NOMO-1 treated with dmso at 0.1 percent for 144 hours (cell line): ENCODE data around the gene PARS2.

Experiments
- DNase-seq: peaks from one replicate; lab custom pipeline; 2025; ENCODE audit not compliant: unreplicated experiment; lab: John Stamatoyannopoulos, UW

Gene PARS2

DNA sequence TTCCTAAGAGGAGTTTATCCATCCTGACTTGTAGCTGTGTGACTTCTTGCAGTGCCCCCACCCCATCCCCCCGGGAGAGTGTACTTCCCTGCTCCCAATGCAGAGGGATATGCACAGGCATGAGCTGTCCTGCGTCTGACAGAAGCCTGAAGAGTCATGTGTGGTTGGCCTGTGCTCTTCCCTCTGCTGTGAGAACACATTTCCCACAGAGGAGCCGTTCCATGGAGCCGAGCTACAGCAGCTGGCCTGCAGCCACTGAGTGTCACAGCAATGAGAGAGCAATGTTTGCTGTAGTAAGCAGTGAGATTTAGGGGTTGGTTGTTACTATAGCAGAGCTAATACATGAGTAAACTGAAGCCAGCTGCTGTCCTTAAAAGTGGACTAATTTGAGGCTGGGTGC lies 22.0 kb downstream of the PARS2 start:
- DNase-seq, result no peak

DNA sequence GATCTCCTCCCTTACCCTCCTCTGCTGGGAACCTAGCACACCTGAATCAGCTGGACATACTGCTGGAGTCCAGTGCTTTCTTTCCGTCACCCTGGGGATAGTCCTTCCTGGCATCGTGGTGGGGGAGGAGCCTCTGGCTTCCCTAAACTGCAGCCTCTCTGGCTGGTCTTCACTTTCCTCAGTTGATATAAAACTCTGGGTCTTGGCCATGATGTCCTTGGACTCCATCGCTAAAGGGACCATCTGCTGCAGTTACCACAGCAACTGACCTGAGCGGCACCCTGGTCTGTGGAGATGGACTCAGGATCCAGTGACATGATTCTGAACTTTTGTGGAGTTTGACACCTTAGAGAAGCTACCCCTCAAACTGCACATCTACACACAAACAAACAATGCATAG lies 22.8 kb downstream of the PARS2 start:
- no peak for DNase-seq

DNA sequence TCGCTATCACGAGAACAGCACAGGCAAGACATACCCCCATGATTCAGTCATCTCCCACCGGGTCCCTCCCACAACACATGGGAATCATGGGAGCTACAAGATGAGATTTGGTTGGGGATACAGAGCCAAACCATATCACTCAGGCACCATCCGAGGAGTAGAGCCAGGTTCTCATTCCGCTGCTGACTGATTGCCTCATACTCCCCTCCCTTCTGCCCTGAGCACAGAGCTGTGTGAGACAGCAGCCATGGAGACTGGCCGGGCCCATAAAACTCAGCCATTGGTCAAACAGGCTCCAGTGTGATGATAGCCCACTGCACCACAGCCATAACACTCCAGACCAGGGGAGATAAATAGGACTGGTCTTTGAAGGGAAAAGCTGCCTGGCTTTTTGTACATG lies 26.1 kb downstream of the PARS2 start:
- no peak for DNase-seq

DNA sequence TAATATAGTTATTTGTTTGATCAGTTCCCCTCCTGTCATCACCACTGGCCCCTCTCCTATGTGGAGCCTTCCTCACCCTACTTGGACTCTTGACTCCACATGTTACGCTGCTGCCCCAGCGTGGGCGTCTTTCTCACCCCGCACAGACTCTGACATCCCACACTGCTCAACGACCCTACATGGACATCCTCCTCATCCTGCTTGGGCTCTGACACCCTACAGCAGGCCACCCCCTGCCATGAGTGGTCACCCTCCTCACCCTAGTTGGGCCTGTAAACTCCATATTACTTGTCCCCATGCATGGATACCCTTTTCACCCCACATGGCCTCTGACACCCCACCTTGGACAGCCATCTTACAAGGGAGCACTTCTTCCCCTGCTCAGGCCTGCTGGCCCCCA lies 27.6 kb downstream of the PARS2 start:
- DNase-seq, result no peak

DNA sequence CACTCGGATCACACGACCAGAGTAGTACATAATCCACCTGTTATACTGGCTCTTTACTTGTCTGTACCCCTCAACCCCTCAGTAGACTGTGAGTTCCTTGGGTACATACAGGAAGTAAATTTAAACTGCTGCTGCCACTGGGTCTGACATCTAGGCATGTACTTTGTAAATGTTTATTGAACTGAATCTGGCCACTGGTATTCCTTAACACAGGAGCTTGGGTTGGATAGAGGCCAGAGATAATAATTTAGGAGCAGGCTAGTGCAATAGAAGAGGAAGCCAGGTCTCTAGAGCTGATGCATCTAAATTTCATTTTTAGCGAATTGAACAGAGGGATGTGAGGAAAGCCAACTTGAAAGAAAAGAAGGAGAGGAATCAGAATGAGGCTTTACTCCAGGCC lies 36.3 kb downstream of the PARS2 start:
- DNase-seq, result no peak

DNA sequence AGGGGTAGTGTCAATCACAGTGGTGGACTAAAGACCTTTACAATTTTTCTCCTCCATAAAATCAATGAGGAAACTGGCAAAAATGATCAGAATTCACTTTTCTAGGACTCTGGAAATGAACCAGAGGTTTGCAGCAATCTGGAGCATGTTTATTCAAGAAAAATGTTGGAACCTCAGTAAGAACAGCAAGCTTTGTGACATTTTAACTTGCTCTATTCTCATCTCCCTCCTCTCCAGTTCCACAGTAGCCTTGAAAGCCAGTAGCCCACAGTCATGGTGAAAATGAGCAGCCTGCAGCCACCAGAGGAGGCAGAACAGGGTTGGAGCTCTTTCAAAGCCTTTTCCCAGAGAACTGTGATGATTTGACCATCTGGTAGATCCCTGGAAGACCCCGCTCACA lies 39.6 kb downstream of the PARS2 start:
- no peak for DNase-seq

DNA sequence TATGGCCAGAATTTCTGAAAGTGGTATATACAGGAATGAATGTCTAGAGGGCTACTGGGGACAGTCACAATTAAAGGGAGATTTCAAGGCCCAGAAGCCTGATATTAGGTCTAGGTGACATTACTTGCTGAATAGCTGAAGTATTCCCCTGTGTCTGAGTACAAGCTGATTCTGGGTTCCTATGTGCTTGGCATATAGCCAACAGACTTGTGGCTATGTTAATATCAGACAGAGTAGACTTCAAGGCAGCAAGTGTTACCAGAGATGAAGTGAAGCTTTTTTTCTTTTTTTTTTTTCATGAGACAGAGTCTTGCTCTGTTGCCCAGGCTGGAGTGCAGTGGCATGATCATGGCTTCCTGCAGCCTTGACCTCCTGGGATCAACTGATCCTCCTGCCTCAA lies 40.3 kb downstream of the PARS2 start:
- DNase-seq, result no peak

DNA sequence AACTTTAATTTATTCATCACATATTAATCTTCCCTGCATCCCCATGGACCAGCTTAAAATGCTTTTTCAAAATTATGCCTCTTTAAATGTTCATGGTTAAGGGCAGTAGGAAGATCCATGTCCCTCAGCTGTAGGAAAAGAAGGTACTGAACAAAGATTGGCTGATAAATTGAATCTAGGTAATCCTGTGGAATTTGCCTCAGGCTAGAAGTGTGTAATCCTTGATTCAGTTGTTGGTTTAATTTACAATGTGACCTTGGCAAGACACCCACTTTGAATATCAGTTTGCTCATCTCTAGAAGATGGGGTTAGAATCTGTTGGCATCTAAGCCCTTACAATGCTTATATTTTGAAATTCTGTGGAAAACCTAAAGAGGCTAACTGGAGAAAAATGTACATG lies 42.6 kb downstream of the PARS2 start:
- no peak for DNase-seq

DNA sequence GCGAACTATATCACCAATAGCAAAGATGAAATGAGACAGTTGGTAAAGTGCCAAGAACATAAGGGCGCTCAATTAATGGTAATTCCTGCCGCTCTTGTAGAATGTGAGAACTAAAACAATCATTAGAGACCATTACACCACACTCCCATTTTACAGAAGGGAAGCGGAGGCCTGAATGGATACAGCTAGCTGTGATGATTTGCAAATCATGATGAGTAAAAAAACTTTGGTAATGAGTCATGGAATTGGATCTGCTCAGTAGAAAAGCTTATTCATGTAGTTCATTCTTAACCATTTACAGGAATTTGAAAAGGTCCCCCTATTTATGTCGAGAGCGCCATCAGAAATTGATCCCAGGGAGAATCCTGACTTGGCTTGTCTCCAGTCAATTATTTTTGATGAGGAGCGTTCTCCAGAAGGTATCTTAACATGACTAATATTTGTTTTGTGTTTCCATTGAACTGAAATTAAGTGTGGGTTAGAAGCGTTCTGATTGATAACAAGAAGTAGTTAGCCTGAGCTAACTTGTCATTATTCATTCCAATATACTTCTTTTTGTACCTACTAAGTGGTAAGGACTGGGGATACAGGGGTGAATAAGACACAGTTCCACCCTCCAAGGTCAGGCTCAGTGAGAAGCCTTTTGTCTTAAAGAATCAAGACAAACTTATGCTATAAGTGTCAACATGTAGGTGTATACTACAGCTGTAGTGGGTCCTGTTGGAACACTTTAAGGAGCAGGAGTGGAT lies 47.9 kb downstream of the PARS2 start:
- DNase-seq, result no peak

DNA sequence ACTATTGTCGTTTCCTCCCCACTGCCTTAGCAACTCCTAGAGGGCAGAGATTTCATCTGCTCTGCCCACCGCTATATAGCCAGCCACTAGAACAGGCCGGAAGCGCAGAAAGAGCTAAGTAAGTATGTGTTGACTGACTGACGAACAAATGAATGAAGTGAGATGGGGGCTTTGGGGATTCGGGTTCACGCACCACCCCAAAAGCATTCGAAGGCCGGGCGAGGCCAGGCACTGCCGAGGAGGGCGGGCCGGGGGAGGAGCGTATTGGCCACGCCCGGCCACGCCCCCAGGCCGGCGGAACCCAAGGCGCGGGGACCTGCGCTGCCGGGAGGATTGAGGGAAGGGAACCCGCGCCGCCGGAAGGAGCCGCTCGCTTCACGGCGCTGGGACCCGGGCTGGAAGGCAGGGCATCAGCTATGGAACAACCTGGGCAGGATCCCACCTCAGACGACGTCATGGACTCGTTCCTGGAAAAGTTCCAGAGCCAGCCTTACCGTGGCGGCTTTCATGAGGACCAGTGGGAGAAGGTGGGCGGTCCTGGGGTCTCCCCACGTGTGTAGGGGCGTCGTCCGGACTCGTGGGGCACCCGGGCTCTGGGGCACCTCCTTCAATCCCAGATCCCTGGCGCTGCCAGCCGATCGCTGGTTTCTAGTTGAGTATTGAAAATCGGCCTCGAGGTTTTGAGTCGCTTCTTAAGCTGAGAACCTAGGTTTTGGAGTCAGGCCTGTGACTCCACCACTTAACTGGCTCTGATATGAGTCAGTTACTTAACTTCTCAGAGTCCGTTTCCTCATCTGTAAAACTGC lies 48.6 kb downstream of the PARS2 start, which contains the start of gene TTC4:
TSS of gene TTC4 (plus strand) at position 369 of the 806 bp plus-strand sequence. CDS start at position 417, 48 bp downstream.
- DNase-seq, result peak; percentile 66

DNA sequence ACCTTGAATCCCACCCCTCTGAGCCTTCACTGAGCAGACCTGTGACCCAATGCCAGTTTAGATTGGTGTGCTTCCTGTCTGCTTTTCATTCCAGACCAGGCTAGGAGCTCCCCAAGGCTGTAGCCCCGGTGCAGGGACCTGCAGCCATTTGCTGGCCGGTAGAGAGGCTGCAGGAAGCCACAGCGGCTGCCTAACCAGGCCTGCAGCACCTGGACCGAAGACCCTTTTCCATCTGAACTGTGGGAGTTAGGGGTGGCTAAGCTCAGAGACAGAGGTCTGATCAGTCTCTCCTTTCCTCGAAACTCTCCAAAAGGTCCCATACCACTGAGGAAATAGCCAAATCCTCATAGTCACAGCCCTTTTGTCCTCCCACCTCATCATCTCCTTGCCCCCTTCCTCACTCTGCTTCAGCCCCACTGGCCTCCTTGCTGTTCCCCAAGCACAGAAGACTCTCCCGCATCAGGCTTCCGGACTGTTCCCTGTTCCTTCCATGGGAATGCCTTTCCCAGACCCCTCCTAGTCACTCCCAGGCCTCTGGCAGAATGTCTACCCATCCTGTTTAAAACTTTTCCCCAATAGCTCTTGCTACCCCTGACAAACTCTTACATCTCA lies 49.3 kb downstream of the PARS2 start:
- no peak for DNase-seq

DNA sequence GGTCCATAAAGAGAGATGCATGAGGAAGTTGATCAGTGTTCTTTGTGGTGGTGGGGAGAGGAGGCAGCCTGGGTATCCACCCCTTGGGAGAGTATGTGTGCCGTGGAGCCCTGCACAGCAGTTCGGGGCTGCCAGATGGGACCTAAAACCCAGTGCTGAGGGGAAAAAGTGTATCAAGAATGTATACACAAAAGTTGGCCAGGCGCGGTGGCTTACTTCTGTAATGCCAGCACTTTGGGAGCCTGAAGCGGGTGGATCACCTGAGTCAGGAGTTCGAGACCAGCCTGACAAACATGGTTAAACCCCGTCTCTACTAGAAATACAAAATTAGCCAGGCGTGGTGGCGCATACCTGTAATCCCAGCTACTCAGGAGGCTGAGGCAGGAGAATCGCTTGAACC lies 52.8 kb downstream of the PARS2 start:
- no peak for DNase-seq

DNA sequence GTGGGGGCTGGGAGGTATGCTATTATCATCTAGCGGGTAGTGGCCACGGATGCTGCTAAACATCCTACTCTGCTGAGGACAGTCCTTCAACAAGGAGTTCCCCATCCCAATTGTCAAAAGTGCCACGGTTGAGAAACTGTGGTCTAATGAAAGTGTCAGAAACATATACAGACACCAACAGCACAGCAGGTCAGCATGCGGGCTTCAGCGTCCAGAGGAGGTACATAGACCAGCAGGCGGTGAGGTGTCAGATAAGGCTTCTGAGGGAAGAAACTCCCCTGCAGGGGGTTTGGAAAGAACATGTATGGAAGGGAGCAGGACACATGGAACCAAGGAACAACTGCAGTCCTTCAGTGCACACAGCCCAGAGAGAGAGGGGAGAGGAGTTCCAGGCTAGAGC lies 53.5 kb downstream of the PARS2 start:
- no peak for DNase-seq

DNA sequence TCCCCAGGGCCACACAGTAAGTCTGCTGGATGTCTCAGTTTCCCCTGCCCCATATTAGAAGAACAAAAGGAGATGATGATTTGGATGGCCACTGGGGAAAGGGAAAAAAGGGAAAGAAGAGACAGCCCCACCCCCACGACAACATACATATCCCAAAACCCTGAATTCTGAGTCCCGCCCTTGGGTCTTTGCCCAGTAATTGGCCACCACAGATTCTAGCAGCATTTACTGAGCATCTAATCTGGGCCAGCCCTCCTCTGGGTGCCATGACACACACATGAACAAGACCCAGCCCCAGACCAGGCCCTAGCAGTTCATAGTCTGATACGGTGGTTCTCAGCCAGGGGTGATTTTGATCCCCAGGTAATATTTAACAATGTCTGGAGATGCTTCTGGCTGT lies 53.9 kb downstream of the PARS2 start:
- no peak for DNase-seq

DNA sequence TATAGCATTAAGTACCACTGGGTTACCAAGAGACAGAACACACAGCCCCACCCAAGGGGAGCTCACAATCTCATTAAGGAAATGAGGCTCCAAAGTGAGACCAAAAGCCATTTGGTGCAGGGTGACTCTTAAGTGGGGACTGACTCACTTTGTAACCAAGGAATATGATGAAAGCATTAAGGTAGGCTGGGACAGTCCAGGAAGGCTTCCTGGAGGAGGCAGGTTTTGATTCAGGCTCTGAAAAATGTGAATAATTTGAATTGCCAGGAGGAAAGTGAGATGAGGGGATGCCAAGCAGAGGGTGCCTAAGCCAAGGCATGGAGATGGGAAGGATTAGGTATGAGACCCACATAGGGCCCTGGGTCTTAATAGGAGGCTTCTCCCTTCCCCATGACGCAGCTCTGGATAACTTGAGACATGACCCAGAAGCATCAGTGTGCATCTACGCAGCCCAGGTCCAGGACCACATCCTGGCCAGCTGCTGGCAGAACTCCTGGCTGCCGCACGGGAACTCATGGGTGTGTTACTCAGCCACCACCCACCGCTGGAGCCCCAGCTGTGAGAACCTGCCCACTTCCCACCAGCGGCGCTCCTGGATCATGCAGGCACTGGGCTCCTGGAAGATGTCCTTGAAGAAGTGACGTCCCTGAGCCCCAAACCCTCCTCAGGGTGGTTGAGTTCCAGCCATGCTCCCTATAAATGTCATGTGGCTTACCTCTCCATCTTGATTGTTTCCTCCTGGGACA lies 54.6 kb downstream of the PARS2 start:
- DNase-seq, result no peak

DNA sequence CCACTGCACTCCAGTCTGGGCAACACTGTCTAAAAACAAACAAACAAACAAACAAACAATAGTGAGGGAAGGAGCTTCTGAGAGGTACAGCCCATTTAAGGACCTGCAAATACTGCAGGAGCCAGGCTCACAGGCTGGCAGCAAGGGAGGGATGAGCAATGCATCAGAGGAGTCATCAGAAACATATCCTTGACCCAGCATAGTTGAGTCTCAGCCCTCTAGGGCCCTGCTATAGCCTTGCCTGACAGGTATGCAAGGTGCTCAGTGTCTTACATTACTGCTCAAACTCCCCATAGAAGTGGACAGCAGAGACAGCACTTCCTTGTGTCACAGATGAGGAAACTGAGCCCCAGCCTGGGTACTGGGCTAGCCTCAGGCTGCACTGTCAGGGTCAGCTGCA lies 55.9 kb downstream of the PARS2 start:
- no peak for DNase-seq
